ENCODE data around the gene GRN. TPM values are rescaled to one million over a fixed set of nuclear protein-coding genes. Genes with fewer than 3 reads are reported as not detected.
"Not testable (repeated sequence)": the region's sequence is repeated elsewhere in the genome, so short reads cannot be mapped to it uniquely, and the experiment has no call there.

The GRN gene
- total RNA-seq, 1 donor from 2014 or later: 111 TPM

- DNase-seq (ENCODE audit: low spot score) (no peak), ATAC-seq (no peak)
Measured at GRCh38 chr17:44359458-44360143, 14.5 kb downstream of the GRN start.

GRCh38 chr17:44360144-44360533, 15.0 kb downstream of the GRN start:
- ATAC-seq (no peak), DNase-seq (ENCODE audit: low spot score) (no peak)

- ATAC-seq (no peak), DNase-seq (ENCODE audit: low spot score) (no peak)
Measured at GRCh38 chr17:44360826-44361225, 15.7 kb downstream of the GRN start.

GRCh38 chr17:44361292-44362260, 16.5 kb downstream of the GRN start:
- no peak for DNase-seq (ENCODE audit: low spot score)
- no peak for ATAC-seq

- ATAC-seq (no peak), DNase-seq (ENCODE audit: low spot score) (no peak)
Measured at GRCh38 chr17:44362459-44362948, 17.4 kb downstream of the GRN start.

GRCh38 chr17:44362949-44363612, 18.0 kb downstream of the GRN start:
- ATAC-seq (peak; percentile 42), DNase-seq (ENCODE audit: low spot score) (no peak)

- ATAC-seq (peak; percentile 96), DNase-seq (ENCODE audit: low spot score) (no peak)
Measured at GRCh38 chr17:44363613-44364159, 18.6 kb downstream of the GRN start, which contains the start of gene FAM171A2. TSS of gene FAM171A2 (minus strand) at chr17:44363853. CDS start at chr17:44363714, 139 bp downstream.

GRCh38 chr17:44365051-44365450, 19.9 kb downstream of the GRN start:
- not testable (repeated sequence) for ATAC-seq; DNase-seq (ENCODE audit: low spot score)

GRCh38 chr17:44367231-44367979, 22.3 kb downstream of the GRN start:
- DNase-seq (ENCODE audit: low spot score): no peak
- ATAC-seq: no peak

GRCh38 chr17:44368391-44369243, 23.5 kb downstream of the GRN start:
- ATAC-seq; DNase-seq (ENCODE audit: low spot score): not testable (repeated sequence)

GRCh38 chr17:44369414-44370023, 24.4 kb downstream of the GRN start:
- ATAC-seq; DNase-seq (ENCODE audit: low spot score): not testable (repeated sequence)

GRCh38 chr17:44372036-44372435, 26.9 kb downstream of the GRN start:
- ATAC-seq (no peak), DNase-seq (ENCODE audit: low spot score) (no peak)

GRCh38 chr17:44374306-44375195, 29.4 kb downstream of the GRN start:
- no peak for DNase-seq (ENCODE audit: low spot score)
- ATAC-seq: peak; percentile 21

GRCh38 chr17:44375196-44376017, 30.3 kb downstream of the GRN start:
- ATAC-seq: peak; percentile 15

GRCh38 chr17:44376124-44376523, 31.0 kb downstream of the GRN start:
- DNase-seq (ENCODE audit: low spot score): no peak
- ATAC-seq: peak; percentile 60

More at GRCh38 chr17:44375196-44376017, 30.3 kb downstream of the GRN start:
- DNase-seq (ENCODE audit: low spot score): no peak

GRCh38 chr17:44376779-44377178, 31.7 kb downstream of the GRN start:
- DNase-seq (ENCODE audit: low spot score) (no peak), ATAC-seq (no peak)

Data from left lobe of liver (tissue), 2 donors.